Esophagus mucosa (tissue), 1 donor: Measurements from ENCODE around the gene PI4K2B. TPM values are rescaled to one million over a fixed set of nuclear protein-coding genes. Genes with fewer than 3 reads are reported as not detected.
"Not testable (repeated sequence)": the region's sequence is repeated elsewhere in the genome, so short reads cannot be mapped to it uniquely, and the experiment has no call there.

Source experiments
- ATAC-seq: fragments of 200-7000 bp; cut with Tn5 transposase; one replicate; pipeline ENCODE4 v1.9.1; 2020
- total RNA-seq: library from RNA; stranded (reverse); gene quantifications from one replicate; pipeline ENCODE4 v1.2.4, GENCODE V29; 2023
- donor health status: DM: yes; HTN: yes; CAD: no.

PI4K2B gene
- total RNA-seq, 1 donor from 2014 or later = 17.3 TPM

DNA sequence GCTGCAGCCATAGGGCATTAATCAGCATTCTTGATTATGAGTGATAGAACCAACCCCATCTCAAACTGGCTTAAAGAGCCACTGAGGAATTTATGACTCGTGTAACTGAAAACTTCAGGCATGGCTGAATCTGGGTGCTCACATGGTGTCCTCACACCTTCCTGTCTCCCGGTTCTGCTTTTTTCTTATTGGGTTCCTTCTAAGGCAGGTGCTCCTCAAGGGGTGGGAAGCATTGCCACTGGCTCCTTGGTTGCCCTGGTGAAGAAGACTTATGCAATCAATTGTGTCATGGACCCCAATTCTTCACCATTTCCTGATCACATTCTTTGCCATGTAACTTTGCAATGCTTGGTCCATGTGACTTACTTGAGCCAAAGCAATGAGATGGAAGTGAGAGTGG, 74.5 kb downstream of the PI4K2B start:
- ATAC-seq = no peak

DNA sequence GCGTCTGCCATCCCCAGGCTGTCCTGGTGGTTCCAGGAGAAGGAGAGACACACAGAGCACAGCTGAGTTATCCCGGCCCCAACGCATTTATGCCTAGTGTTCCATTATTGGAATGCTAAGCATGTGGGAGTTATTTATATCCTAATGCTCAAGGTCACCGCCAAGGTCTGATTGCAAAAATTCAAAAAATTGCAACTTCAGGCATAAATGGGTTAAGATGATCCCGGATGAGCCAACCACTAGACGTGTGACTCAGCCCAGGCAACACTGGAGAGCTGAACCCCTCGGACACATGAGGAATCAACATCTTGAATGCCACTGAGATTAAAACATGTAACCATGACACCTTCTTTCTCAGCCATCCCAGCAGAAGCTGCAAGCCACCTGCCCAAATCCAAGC, 74.9 kb downstream of the PI4K2B start:
- no peak for ATAC-seq

DNA sequence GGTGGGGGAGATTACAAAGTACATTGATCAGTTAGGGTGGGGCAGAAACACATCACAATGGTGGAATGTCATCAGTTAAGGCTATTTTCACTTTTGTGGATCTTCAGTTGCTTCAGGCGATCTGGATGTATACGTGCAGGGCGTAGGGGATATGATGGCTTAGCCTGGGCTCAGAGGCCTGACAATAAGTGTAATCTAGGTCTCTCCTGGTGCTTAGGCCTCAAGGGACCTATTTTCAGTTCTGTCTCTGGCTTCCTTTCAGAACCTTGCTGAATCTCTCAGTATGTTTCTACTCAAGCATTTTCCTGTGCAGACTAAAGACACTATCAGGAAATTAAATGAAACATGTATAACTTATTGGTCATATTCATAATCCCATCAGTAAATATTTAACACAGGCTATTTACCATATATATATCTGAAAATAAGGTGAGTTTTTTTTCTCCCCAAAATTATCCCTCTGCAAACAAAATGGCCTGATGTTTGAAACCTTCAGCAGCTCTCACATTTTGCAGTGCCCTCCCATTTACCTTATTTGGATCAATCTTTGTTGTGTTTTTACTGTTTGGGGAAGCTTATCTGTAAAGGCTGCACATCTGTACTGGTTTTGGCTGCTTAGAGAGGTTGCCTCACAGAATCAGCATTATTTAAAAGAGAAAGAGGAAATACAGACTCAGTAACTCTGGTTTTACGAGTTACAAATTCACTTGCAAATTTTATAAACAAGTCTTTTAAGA, 76.4 kb downstream of the PI4K2B start:
- ATAC-seq = no peak

DNA sequence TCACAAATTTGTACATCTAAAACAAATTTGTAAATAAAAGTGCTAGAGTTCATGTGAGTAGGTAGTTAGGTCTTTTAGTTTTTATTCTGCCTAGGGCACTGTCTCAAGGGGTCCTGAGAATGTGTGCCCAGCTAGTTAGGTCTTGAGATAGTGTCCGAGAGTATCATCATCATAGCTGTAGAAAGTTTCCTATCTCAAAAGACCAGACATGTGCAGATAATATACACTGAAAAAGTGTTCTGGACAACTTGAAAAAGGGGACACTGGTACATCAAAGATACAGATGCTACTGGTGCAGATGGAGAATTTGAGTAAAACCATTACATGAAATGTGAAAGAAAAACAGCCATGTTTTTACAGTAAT, 77.0 kb downstream of the PI4K2B start:
- no peak for ATAC-seq

DNA sequence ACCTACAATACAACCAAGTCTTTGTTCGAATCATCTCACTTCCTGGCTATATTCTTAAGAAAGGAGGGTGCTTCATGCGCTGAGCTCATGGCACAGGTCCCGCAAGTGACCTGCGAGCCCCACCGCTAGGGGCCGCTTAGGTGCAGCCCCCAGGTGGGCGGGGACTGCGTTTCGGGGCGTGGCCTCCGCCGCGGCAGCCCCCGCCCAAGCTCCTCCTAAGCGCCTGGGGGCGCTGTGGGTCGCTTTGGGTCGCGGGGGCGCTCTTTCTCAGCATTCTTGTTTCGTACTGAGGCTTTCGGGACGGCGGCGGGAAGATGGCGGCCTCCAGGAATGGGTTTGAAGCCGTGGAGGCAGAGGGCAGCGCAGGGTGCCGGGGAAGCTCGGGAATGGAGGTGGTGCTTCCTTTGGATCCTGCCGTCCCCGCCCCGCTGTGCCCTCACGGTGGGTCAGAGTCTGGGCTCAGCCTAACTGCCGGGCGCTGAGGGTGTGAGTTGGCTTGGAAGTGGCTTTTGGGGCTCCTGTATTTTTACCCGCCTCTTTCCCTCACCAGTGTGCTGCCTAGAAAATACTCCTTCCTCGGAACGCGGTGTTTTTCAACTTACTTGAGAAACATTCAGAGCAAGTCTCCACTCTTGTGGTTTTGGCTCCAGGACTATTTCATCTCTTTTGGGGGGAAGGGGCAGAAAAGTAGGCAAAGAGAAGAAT, 78.8 kb downstream of the PI4K2B start, which contains the start of gene ZCCHC4:
Gene ZCCHC4, plus strand, starts transcription at position 279 of the 705 bp plus-strand sequence. Its CDS starts 36 bp downstream, at position 315.
- peak; percentile 100 for ATAC-seq

DNA sequence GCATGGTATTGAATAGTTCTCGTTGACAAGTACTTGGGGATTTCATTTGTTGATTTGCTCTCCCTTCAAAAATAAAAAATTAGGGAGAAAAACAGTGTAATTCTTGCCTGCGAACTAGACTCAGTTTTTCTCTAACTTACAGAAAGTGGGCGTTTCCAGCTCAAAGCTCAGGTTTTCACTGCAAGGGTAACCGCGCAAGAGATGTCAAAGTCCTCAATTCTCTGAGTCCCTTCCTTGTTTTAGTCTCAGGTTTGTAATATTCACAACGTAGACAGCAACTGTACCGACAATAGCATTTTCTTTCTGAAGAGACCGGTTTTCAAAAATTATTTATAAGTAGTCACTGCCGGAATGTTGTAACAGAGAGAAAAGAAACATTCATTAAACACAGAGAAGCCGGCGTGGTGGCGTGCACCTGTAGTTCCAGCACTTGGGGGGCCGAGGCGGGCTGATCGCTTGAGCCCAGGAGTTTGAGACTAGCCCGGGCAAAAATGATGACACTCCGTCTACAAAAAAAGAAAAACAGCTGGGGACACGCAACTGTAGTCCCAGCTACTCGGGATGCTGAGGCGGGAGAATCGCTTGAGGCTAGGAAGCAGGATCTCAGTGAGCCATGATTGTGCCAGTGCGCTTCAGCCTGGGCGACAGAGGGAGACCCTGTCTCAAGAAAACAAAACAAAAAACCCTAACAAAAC, 79.5 kb downstream of the PI4K2B start:
- no peak for ATAC-seq

DNA sequence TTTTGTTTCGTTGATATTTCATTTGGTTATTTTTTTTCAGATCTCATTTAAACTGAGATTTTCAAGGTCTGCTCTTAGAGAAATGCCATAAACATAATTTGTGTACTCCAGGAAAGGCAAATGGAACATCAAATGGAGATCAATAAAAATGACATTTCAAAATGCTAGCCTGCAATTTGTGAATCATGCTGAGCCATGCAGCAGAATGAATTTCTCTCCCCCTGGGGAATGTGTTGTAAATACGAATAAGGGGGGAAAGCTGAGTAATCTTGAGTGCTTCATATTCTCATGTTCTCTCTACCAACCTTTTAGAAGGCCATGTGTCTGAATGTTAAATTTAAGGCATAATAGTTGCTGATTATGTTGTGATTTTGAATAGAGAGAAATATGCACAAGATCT, 86.5 kb downstream of the PI4K2B start:
- ATAC-seq = no peak

DNA sequence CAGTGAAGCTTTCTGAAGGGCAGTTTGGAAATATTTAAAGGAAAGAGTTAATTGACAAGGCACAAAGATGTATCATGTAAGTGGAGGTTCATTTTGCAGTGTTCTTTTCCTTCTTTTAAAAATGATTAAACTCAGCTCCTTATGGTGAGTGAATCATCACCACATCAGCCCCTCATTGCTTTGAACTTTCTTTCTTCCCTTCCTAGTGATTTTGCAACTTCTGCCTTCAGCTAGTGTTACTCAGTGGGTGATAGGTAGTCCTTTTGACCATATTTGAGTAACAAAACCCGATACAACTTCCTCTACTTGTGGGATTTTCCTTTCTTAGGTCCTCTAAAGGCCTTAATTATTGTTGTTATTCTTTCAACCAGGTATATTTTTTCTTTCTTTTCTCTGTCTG, 86.9 kb downstream of the PI4K2B start:
- ATAC-seq = no peak

DNA sequence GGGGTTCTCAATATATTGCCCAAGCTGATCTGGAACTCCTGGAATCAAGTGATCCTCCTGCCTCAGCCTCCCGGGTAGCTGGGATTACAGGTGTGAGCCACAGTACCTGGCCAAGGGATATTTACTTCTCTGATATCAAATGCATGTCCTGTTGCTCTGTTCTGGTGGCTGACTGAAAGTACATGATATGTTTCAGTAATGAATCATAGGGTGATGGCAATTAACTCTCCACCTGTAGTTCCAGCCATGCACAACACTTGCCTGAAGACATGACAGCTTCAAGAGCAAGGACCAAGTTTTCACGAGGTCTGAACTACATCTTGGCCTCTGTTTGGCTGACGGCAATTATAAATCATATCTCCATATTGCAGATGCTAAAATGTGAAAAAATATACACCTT, 87.9 kb downstream of the PI4K2B start:
- no peak for ATAC-seq

DNA sequence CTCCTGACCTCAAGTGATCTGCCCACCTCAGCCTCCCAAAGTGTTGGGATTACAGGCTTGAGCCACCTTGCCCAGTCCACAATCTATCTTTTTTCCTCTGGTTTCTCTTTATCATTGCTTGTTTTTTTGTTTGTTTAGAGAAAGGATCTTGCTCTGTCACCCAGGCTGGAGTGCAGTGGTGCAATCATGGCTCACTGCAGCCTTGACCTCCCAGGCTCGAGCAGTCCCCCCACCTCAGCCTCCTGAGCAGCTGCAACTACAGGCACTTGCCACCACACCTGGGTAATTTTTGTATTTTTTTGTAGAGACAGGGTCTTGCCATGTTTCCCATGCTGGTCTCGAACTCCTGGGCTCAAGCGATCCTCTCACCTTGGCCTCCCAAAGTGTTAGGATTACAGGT, 94.6 kb downstream of the PI4K2B start:
- ATAC-seq = not testable (repeated sequence)

Other genes starting within 250 kb of the PI4K2B start
- 0.20 TPM for gene LGI2, start 203.1 kb upstream of the PI4K2B start, total RNA-seq
- 4.4 TPM for gene SEPSECS, start 73.6 kb upstream of the PI4K2B start, total RNA-seq
- gene ZCCHC4, start 78.7 kb downstream of the PI4K2B start, total RNA-seq = 4.6 TPM
- 19.9 TPM for gene ANAPC4, start 143.2 kb downstream of the PI4K2B start, total RNA-seq